GM11168 (cell line): Measurements from ENCODE around the gene GARIN5A.
"Not testable (repeated sequence)": the region's sequence is repeated elsewhere in the genome, so short reads cannot be mapped to it uniquely, and the experiment has no call there.

Experiments
- in situ Hi-C: fragments of 300-500 bp; cut with MboI; formaldehyde crosslinking; loops from one replicate; pipeline ENCODE4 v1.12.0; 2022; ENCODE audit warnings: low sequenced_read_pairs; ENCODE audit not compliant: unreplicated experiment

Gene GARIN5A

DNA sequence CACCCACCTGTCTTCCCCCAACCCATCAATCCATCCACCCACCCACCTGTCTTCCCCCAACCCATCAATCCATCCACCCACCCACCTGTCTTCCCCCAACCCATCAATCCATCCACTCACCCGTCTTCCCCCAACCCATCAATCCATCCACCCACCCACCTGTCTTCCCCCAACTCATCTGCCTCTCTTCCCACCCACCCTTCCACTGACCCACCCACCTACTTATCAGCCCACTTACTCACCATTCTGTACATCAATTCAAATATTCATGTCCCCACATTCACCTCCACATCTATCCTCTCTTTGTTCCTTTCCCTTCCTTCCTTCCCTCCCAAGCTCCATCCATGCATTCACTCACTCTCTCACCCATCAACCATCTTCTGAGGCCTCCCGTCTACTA, 37.5 kb downstream of the GARIN5A start:
- in situ Hi-C loops = not testable (repeated sequence)

DNA sequence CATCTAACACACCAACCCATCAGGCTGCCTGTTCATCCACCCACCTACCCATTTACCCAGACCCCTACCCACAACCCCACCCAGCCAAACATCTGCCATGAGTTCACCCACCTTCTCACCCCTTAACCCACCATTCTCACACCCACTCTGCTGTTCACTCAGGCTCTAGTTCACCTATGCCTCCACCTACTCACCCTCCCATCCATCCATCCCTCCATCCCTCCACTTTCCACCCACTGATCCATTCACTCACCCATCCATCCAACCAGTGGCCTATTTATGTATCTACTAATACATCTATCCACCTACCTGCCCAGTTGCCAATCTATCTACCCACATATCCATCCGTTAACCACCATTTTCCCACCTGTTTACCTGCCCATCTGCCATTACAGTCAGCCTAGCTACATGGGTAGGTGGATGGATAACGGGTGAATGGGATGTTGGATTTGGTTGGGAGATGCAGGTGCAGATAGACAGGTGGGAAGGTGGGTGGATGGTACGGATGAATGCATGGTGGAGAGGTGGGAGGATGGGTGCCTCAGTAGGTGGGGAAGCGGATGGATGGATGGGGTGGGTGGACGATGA, 38.7 kb downstream of the GARIN5A start:
- in situ Hi-C loops = no loop called here

DNA sequence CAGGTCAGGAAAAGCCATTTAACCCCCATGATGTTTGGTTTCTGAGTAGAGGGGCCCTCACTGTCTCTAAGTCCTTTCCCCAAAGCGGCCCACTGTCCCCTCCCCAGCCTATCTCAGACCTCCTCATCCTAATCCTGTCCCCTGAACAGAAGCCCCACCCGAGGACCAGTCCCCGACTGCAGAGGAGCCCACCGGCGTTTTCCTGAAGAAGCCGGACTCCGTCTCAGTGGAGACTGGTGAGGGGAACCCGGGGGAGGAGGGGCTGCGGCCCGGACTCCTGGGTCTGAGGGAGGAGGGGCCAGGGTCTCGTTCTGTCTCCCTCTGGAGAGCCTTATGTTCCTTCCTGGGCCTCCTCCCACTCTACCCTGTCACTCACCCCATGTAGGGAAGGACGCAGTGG, 41.0 kb downstream of the GARIN5A start:
- in situ Hi-C loops = no loop called here

DNA sequence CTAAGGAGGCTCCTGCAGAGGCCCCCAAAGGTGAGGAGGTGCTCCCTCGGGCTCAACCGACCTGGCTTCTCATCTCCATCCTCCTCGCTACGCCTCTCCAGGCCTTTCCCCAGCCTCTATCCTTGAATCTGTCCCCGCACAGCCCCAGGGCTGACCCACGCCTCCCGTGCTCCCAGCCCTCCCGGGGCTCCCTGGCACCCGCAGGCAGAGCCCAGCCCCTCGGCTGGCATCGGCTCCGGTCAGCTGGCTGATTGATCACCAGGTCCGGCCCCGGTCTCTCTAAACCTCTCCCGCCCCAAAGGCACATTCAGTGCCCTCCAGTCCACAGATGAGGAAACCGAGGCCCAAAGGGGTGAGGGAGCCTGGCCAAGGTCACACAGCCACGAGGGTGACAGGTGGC, 41.4 kb downstream of the GARIN5A start:
- in situ Hi-C loops = no loop called here

DNA sequence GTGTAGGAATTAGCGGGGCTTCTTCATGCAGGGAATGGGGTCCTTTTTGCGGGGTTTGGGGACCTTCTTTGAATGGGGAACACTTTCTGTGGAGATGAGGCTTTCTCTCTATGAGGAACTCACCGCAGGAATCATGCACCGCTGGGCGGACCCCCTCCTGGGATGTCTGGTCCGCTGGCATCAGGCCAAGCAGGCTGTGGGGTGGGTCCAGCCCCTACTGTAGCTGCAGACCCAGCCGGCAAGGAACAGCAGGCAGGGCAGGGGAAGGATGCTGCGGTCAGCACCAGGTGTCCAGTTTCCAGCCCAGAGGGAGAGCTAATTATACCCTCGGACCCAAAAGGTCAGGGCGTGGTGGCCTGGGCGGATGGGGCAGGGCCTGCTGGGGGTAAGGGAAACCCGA, 42.1 kb downstream of the GARIN5A start:
- in situ Hi-C loops = no loop called here

DNA sequence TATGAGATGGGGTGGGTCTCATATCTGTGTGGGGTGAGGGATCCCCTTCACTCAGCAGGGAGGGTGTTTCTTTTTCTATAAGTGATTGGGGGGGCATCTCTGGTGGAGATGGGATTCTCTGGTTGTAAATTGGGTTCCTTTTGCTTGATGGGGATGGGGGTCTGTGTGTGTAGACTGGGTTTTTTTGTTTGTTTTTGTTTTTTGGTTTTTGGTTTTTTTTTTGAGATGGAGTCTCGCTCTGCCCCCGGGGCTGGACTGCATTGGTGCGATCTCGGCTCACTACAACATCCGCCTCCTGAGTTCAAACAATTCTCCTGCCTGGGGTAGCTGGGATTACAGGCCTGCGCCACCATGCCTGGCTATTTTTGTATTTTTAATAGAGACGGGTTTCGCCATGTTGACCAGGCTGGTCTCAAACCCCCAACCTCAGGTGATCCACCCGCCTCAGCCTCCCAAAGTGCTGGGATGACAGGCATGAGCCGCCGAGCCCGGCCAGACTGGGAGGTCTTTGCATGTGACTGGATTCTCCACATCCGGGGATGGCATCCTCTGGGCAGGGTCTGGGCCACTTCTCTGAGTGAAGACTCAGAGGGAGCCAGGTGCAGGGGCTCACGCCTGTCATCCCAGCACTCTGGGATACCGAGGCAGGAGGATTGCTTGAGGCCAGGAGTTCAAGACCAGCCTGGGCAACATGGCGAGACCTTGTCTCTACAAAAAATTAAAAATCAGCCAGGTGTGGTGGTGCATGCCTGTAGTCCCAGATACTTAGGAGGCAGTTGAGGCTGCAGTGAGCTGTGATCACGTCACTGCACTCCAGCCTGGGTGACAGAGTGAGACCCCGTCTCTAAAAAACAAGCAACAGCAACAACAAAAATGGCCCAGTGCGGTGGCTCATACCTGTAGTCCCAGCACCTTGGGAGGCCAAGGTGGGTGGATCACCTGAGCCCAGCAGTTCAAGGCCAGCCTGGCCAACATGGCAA, 43.2 kb downstream of the GARIN5A start:
- in situ Hi-C loops = no loop called here

DNA sequence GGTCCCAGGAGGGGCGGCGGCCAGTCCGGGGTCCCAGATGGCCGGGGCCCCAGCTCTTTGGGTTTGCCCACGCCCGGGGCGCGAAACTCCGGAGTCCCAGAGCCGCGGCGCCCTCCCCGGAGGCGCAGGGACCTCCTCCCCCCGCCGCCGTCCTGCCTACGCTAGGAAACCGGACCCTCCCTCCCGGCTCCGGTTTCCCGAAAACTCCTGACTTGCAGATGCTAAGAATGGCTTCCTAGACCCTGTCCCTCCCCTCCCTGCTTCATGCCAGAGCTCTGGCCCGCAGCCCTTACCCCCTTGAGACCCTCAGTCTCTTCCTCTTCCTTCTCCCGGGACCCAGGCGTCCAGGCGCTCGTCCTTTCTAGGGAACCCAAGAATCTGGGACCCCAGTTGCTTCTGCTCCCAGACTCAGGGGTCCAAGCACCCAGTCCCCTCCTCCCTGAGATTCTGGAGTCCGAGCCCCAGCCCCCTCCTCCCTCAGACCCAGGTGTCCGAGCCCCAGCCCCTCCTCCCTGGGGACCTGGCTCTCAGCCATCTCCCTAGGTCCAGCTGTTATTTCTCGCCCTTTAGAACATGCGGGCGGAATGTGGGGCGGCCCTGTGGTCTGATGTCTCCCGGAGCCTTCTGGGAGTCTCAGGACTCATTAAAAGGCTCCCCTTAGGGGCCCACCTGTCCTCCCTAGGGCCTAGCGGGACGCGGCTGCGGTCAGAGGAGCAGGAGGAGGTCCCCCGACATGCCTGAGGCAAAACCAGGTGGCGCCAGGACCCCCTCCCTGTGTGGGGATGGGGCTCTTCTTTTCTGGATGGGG, 44.2 kb downstream of the GARIN5A start, which contains the start of gene MYBPC2:
Gene MYBPC2 (plus strand): TSS at position 672 of the 808 bp plus-strand sequence. CDS start 62 bp downstream, at position 734.
- in situ Hi-C loops = no loop called here

DNA sequence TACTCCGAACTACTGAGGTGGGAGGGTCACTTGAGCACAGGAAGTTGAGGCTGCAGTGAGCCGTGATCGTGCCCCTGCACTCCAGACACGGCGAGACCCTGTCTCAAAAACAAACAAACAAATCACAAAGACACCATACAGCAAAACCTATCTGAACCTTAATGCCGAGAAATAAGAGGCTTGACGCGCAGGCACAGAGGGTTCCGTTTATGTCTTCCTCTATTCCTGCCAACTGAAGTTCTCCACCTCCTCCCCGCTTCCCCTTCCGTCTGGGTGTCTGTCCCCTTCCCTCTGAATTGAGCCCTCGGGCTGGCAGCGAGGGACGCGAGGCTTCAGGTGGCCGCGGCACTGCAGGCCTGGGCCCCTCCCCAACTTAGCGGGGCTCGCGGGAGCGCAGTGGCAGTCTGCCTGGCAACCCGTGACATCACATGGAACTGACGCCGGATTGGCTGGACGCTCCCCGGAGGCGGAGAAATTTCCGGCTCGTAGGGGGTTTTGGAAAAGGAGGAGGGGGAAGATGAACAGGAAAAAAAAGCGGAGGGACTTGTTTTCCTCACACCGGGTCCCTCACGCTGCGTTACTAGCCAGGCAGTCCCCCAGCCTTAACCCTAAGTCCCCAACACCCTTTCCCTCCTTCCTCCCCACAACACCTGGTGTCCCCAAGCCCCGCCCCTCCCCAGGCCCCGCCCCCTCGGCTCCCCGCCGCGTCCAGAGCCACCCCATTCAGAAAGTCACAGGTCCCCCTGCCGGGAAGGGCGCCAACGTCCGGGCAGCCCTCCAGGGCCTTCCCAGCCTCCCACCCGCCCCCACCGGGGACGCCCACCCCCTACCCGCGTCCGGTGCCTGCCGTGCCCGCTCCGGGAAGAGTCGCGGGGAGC, 45.1 kb downstream of the GARIN5A start:
- in situ Hi-C loops = no loop called here

DNA sequence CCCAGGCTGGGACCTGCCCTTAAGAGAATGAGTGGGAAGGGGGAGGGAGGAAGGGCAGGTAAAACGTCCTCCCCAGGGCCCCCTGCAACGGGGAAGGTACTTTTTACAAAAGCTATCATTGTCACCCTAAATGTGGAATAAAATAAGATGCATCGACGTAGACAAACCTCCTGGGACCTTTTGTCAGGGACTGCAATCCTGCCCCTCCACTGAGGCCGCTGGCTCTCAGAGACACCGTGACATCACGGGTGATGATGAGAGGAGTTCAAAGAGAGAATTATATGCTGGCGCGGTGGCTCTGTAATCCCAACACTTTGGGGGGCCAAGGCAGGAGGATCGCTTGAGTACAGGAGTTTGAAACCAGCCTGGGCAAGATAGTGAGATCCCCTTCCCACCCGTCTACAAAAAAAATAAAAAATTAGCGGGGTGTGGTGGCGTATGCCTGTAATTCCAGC, 45.7 kb downstream of the GARIN5A start:
- in situ Hi-C loops = no loop called here

DNA sequence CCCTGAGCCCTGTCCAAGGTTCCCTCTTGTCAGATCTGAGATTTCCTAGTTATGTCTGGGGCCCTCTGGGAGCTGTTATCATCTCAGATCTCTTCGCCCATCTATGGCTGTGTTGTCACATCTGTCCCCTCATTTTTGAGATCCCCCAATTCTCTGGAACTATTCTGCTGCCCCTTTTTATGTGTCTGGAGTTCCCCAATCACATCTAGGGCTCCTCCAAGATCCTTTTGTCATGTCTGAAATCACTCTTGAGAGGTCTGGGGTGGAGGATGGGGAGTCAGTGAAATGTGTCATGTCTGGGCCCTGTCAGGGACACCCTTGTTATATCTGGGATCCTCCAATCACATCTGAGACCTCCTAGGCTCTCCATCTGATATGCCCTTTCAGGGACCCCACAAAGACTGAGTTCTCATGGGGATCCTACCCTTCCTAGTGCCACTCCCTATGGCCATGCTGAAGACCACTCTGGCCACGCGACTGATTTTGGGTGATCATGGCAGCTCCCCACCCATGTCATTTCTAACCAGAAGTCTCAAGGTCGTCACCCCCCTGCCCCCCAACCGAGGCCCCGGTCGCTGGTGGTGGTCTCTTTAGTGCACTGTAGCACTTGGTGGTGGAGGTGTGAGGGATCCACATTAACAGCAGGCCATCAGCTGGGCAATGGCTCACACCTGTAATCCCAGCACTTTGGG, 47.7 kb downstream of the GARIN5A start:
- in situ Hi-C loops = no loop called here

DNA sequence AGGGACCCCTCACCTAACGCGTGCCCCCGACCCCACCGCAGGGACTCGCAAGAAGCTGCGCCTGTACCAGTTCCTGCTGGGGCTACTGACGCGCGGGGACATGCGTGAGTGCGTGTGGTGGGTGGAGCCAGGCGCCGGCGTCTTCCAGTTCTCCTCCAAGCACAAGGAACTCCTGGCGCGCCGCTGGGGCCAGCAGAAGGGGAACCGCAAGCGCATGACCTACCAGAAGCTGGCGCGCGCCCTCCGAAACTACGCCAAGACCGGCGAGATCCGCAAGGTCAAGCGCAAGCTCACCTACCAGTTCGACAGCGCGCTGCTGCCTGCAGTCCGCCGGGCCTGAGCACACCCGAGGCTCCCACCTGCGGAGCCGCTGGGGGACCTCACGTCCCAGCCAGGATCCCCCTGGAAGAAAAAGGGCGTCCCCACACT, 48.6 kb downstream of the GARIN5A start:
- in situ Hi-C loops = no loop called here

DNA sequence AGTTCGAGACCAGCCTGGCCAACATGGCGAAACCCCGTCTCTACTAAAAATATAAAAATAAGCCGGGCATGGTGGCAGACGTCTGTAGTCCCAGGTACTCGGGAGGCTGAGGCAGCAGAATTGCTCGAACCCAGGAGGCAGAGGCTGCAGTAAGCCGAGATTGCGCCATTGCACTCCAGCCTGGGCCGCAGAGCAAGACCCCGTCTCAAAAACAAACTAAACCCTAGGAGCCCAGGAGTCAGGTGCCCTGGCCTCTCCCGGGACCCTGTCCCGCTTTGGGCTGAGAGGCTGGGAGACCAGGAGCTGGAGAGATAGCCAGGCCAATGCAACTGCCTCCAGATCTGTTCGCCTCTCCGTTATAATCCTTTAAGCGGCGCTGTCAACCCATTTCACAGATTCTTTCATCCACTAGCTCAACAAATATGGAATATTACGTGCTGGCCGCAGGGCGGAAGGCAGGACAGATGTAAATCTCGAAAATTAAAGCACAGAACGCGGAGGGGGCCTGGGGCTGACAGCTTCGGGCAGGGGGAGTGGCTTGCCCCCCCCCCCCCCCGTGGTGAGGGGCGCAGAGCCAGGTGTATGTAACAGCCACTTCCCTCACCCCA, 49.2 kb downstream of the GARIN5A start:
- in situ Hi-C loops = no loop called here

DNA sequence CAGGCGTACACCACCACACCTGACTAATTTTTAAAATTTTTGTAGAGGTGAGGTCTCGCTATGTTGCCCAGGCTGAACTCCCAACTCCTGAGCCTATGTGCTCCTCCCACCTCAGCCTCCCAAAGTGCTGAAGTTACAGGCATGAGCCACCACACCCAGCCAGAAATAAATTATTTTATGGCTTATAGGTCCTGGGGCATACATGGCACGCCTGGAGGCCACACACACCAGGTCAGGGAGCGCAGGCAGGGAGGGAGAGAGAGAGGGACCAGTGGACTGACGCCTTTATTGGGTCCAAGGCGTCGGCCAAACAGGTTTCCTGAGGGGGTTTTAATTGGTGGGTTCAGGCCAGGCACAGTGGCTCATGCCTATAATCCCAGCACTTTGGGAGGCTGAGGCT, 51.1 kb downstream of the GARIN5A start:
- in situ Hi-C loops = no loop called here

DNA sequence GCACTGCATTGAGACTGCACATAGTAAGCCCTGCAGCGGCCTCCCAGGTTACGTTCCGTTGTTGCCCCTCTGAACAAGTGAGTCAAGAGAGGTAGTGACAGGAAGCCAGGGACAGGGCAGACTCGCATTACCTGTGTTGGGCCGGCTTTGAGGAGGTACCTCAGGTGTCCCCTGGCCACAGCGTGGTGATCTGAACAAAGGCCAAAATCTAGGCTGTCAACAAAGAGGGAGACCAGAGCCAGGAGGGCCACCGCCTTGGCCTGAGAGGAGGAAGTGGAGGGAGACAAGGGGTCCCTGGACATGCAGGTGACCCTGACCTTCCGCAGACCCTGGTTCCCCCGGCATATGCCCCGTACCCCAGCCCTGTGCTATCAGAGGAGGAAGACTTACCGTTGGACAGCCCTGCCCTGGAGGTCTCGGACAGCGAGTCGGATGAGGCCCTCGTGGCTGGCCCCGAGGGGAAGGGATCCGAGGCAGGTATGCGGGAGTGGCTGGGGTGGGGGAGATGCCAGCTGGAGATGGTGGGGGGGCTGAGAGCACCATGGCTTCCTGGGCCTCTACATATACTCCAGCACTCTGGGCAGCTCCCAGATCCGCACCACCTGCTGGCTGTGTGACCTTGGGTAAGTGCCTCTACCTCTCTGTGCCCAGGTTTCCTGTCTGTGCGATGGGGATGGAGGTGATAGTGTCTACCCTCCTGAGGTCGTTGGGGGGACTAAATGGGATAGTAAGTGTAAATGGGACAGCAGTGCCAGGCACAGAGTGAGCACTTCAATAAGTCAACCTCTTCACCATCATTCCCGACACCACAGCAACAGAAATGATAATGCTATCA, 53.2 kb downstream of the GARIN5A start:
- in situ Hi-C loops = no loop called here

DNA sequence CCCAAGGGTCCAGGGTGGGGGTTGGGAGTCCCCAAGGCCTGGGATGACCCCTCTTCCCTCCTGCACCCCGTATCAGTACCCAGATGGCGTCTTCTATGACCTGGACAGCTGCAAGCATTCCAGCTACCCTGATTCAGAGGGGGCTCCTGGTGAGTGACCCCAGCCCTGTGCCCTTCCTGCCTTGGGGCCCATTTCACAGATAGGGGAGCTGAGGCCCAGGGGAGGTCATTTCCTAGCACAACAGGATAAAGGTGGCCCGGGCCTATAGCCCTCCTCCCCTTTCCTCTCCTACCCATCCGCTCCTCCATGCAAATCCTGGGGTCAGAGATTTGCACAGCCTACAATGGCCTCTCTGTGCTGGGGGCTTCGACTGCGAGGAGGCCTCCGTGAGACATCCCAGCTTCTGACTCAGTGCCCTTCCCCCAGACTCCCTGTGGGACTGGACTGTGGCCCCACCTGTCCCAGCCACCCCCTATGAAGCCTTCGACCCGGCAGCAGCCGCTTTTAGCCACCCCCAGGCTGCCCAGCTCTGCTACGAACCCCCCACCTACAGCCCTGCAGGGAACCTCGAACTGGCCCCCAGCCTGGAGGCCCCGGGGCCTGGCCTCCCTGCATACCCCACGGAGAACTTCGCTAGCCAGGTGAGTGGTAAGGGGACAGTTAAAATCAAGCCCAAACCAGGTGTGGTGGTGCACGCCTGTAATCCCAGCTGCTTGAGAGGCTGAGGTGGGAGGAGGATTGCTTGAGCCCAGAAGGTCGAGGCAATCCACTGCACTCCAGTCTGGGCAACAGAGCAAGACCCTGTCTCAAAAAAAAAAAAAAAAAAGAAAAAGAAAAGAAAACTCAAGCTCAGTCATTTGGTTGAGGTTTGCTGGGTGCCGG, 54.0 kb downstream of the GARIN5A start:
- in situ Hi-C loops = no loop called here

DNA sequence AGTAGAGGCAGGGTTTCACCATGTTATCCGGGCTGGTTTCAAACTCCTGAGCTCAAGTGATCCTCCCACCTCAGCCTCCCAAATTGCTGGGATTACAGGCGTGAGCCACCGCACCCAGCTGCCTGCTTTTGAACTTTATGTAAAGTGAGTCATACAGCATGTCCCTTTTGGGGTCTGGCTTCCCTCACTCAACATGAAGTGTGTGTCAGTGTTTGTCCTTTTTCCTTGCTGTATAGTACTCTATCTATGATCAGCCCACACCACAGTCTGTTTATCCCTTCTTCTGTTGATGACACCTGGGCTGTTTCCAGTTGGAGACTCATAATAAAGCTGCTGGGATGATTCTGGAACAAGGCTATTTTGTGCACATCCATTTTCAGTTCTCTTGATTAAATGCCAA, 55.8 kb downstream of the GARIN5A start:
- in situ Hi-C loops = no loop called here

DNA sequence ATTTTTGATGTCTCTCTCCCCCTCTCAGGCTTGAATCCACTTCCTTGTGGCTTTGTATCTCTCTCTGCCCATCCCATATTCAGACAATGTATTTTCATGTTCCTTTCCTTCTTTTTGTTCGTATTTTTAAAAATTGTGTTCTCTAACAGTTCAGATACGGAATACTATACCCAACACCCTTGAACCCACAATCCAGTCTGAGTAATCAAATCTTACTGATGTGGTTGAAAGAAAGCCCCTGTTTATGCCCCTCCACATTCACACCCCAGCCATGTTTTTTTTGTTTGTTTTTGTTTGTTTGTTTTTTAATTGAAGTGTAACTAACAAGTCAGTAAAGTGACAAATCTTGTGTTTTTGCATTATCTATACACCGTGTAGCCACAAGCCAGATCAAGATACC, 56.5 kb downstream of the GARIN5A start:
- in situ Hi-C loops = no loop called here
